Ishikawa (cell line): ENCODE results near the gene CWF19L1.

ENCODE experiments used
- CEBPB ChIP-seq: IDR thresholded peaks from 2 replicates; pipeline ENCODE4 v1.6.1; 2012
- CREB1 ChIP-seq: IDR thresholded peaks from 2 replicates; pipeline ENCODE4 v1.6.1; 2012; ENCODE audit warnings: low read depth
- EGR1 ChIP-seq: IDR thresholded peaks from 2 replicates; pipeline ENCODE4 v1.6.1; 2012
- EP300 ChIP-seq: IDR thresholded peaks from 2 replicates; pipeline ENCODE4 v1.6.1; 2012; ENCODE audit warnings: borderline replicate concordance
- FOXM1 ChIP-seq: IDR thresholded peaks from 2 replicates; pipeline ENCODE4 v1.6.1; 2012; ENCODE audit warnings: low read depth, borderline replicate concordance
- MAX ChIP-seq: IDR thresholded peaks from 2 replicates; pipeline ENCODE4 v1.6.1; 2012
- NFIC ChIP-seq: IDR thresholded peaks from 2 replicates; pipeline ENCODE4 v1.6.1; 2012
- RAD21 ChIP-seq: IDR thresholded peaks from 2 replicates; pipeline ENCODE4 v1.6.1; 2012; ENCODE audit warnings: low read depth
- REST ChIP-seq: IDR thresholded peaks from 2 replicates; pipeline ENCODE4 v1.6.1; 2012; ENCODE audit warnings: low read depth, mild to moderate bottlenecking
- TAF1 ChIP-seq: IDR thresholded peaks from 2 replicates; pipeline ENCODE4 v1.6.1; 2012; ENCODE audit warnings: low read depth, mild to moderate bottlenecking
- TCF12 ChIP-seq: IDR thresholded peaks from 2 replicates; pipeline ENCODE4 v1.6.1; 2012; ENCODE audit warnings: low read depth
- TEAD4 ChIP-seq: IDR thresholded peaks from 2 replicates; pipeline ENCODE4 v1.6.1; 2012
- USF1 ChIP-seq: IDR thresholded peaks from 2 replicates; pipeline ENCODE4 v1.6.1; 2012
- YY1 ChIP-seq: IDR thresholded peaks from 2 replicates; pipeline ENCODE4 v1.6.1; 2012; ENCODE audit warnings: low read depth
- ZBTB7A ChIP-seq: IDR thresholded peaks from 2 replicates; pipeline ENCODE4 v1.6.1; 2012; ENCODE audit warnings: low read depth

CWF19L1 gene

GRCh38 chr10:100184840-100185239 is 82.6 kb downstream of the CWF19L1 start:
- TF ChIP-seq TCF12, result no peak
- no peak for TF ChIP-seq CEBPB
- no peak for TF ChIP-seq NFIC
- TF ChIP-seq YY1, result no peak
- no peak for TF ChIP-seq USF1
- no peak for TF ChIP-seq REST
- no peak for TF ChIP-seq RAD21
- TF ChIP-seq TAF1, result no peak
- TF ChIP-seq CREB1, result no peak
- no peak for TF ChIP-seq EGR1
- no peak for TF ChIP-seq TEAD4
- no peak for TF ChIP-seq EP300
- TF ChIP-seq MAX, result no peak

GRCh38 chr10:100184426-100184825 is 83.0 kb downstream of the CWF19L1 start:
- TF ChIP-seq FOXM1 (no peak), TAF1 (no peak), USF1 (no peak), TCF12 (no peak)

GRCh38 chr10:100183481-100183880 is 84.0 kb downstream of the CWF19L1 start:
- TF ChIP-seq FOXM1, result no peak
- no peak for TF ChIP-seq TAF1
- no peak for TF ChIP-seq TCF12
- TF ChIP-seq YY1, result no peak
- no peak for TF ChIP-seq REST

DNA sequence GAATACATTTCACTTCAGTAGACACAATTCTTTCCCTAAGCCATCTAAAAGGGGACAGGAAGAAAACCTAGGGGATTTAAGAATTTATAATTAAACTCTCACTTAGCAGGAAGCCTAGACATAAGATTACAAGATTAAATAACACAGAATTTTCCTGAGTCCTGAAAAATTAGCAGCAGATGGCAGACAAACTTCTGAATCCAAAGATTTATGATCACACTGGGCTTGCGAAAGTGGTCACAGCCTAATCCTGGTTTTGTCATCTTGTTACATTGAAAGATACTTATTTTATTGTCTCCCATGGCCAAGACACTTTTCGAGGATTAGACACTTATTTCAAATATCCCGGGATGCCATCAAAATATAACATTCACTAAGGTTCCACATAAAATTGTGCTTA is 84.5 kb downstream of the CWF19L1 start:
- TF ChIP-seq FOXM1 (no peak), YY1 (no peak), TEAD4 (no peak), REST (no peak), RAD21 (no peak), CREB1 (no peak), EGR1 (no peak), ZBTB7A (no peak)
